ENCODE data around the gene RAD51B.
"Not testable (repeated sequence)": the region's sequence is repeated elsewhere in the genome, so short reads cannot be mapped to it uniquely, and the experiment has no call there.

RAD51B gene

DNA sequence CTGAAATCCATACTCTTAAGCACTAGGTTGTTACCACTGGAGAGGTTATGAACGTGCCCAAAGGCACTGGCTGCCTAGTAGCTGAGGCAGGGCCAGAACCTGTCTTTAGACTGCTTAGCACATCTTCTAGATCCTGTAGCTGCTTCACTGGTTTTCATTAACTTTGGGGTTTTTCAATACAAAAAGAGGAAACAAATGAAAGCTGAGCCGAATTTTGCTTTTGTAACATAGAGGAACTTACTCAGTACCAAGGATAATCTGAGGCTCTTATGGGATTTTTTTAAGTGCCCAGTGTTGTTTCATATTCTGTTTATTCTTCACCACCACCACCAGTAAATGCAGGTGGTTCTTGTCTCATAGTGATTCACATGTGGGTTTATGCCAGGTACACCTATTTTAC, 396.1 kb downstream of the RAD51B start:
- no peak overlapping the region for H3K4me3 ChIP-seq (replicated peaks in 1 of 2; ENCODE audit: low read depth in 2 of 2, low read length in 2 of 2)
- no peak for DNase-seq (ENCODE audit: low read depth in 2 of 2)
- TF ChIP-seq, protein P1, sequence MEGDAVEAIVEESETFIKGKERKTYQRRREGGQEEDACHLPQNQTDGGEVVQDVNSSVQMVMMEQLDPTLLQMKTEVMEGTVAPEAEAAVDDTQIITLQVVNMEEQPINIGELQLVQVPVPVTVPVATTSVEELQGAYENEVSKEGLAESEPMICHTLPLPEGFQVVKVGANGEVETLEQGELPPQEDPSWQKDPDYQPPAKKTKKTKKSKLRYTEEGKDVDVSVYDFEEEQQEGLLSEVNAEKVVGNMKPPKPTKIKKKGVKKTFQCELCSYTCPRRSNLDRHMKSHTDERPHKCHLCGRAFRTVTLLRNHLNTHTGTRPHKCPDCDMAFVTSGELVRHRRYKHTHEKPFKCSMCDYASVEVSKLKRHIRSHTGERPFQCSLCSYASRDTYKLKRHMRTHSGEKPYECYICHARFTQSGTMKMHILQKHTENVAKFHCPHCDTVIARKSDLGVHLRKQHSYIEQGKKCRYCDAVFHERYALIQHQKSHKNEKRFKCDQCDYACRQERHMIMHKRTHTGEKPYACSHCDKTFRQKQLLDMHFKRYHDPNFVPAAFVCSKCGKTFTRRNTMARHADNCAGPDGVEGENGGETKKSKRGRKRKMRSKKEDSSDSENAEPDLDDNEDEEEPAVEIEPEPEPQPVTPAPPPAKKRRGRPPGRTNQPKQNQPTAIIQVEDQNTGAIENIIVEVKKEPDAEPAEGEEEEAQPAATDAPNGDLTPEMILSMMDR (IDR thresholded peaks at IDR 0.05; ENCODE audit: low read depth, low read length): no peak

- no peak for DNase-seq (ENCODE audit: low read depth in 2 of 2)
- TF ChIP-seq, protein P1 (IDR thresholded peaks at IDR 0.05; ENCODE audit: low read depth, low read length): no peak
- no peak overlapping the region for H3K4me3 ChIP-seq (replicated peaks in 1 of 2; ENCODE audit: low read depth in 2 of 2, low read length in 2 of 2)
Observed at GRCh38 chr14:68216079-68216478, 396.5 kb downstream of the RAD51B start.

DNA sequence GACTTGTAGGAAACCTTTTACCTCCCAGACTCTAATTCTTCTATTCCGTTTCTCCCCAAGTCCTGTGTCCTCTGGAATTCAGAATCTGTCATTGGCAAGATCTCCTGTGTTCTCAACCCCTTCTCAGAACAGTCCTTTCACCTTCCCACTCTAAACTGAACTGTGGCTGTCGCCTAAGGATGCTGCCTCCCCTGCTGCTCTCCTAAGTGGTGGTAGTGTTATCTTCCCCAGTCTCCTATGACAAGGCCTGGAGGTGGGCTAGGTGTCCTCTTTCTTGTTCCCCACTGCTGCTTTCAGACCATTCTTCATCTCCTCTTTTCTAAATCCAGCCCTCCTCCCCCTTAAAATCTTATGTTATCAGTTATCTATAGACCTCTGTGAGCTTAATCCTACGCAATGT, 397.4 kb downstream of the RAD51B start:
- TF ChIP-seq, protein P1 (IDR thresholded peaks at IDR 0.05; ENCODE audit: low read depth, low read length): no peak
- DNase-seq (ENCODE audit: low read depth in 2 of 2): no peak
- H3K4me3 ChIP-seq (replicated peaks in 1 of 2; ENCODE audit: low read depth in 2 of 2, low read length in 2 of 2): no peak overlapping the region

GRCh38 chr14:68217791-68218340, 398.3 kb downstream of the RAD51B start:
- no peak overlapping the region for H3K4me3 ChIP-seq (replicated peaks in 1 of 2; ENCODE audit: low read depth in 2 of 2, low read length in 2 of 2)
- no peak for DNase-seq (ENCODE audit: low read depth in 2 of 2)
- TF ChIP-seq, protein P1 (IDR thresholded peaks at IDR 0.05; ENCODE audit: low read depth, low read length): no peak

DNA sequence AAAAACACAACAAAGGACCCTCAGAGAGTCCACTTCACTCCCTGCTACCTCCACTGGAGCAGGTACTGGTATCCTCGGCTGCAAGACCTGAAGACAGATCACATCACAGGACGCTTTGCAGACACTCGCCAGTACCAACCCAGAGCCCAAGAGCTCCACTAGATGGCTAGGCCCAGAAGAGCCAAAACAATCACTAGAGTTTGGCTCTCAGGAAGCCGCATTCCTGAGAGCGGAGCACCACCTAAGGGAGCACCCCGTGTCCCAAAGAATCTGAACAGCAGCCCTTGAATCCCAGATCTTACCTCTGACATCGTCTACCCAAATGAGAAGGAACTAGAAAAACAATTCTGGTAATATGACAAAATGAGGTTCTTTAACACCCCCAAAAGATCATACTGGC, 399.8 kb downstream of the RAD51B start:
- no peak for DNase-seq (ENCODE audit: low read depth in 2 of 2)
- TF ChIP-seq, protein P1 (IDR thresholded peaks at IDR 0.05; ENCODE audit: low read depth, low read length): no peak
- H3K4me3 ChIP-seq (replicated peaks in 1 of 2; ENCODE audit: low read depth in 2 of 2, low read length in 2 of 2): no peak overlapping the region

DNA sequence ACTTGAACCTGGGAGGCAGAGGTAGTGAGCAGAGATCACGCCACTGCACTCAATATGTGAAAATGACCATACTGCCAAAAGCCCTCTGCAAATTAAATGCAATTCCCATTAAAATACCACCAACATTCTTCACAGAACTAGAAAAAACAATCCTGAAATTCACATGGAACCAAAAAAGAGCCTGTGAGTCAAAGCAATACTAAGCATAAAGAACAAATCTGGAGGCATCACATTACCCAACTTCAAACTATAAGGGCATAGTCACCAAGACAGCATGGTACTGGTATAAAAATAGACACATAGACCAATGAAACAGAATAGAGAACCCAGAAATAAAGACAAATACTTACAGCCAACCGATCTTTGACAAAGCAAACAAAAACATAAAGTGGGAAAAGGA, 401.5 kb downstream of the RAD51B start:
- DNase-seq (ENCODE audit: low read depth in 2 of 2): not testable (repeated sequence)

DNA sequence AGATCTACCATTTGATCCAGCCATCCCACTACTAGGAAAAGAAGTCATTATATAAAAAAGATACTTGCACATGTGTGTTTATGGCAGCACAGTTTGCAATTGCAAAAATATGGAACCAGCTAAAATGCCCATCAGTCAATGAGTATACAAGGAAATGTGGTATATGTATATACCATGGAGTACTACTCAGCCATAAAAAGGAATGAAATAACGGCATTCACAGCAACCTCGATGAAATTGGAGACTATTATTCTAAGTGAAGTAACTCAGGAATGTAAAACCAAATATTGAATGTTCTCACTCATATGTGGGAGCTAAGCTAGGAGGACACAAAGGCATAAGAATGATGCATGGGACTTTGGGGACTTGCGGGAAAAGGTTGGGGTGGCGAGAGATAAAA, 402.6 kb downstream of the RAD51B start:
- TF ChIP-seq, protein P1 (IDR thresholded peaks at IDR 0.05; ENCODE audit: low read depth, low read length): no peak
- no peak overlapping the region for H3K4me3 ChIP-seq (replicated peaks in 1 of 2; ENCODE audit: low read depth in 2 of 2, low read length in 2 of 2)
- DNase-seq (ENCODE audit: low read depth in 2 of 2): no peak

More for the DNA sequence above, 401.5 kb downstream of the RAD51B start:
- not testable (repeated sequence) for H3K4me3 ChIP-seq (replicated peaks in 1 of 2; ENCODE audit: low read depth in 2 of 2, low read length in 2 of 2)

Measured in cardiac fibroblast (primary cell).